GM19452 (cell line): ENCODE data around the gene VAT1.
"Not testable (repeated sequence)": the region's sequence is repeated elsewhere in the genome, so short reads cannot be mapped to it uniquely, and the experiment has no call there.

Experiments used
- ATAC-seq: cut with Tn5 transposase; IDR thresholded peaks from one replicate; pipeline ENCODE4 v1.9.1; 2021; ENCODE audit not compliant: unreplicated experiment

VAT1 gene

DNA sequence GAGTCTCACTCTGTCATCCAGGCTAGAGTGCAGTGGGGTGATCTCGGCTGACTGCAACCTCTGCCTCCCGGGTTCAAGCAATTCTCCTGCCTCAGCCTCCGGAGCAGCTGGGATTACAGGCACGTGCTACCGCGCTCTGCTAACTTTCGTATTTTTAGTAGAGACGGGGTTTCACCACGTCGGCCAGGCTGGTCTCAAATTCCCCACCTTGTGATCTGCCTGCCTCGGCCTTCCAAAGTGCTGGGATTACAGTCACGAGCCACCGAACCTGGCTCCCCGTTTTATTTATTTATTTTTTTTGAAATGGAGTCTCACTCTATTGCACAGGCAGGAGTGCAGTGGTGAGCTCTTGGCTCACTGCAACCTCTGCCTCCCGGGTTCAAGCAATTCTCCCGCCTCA, 46.5 kb downstream of the VAT1 start:
- ATAC-seq = not testable (repeated sequence)

DNA sequence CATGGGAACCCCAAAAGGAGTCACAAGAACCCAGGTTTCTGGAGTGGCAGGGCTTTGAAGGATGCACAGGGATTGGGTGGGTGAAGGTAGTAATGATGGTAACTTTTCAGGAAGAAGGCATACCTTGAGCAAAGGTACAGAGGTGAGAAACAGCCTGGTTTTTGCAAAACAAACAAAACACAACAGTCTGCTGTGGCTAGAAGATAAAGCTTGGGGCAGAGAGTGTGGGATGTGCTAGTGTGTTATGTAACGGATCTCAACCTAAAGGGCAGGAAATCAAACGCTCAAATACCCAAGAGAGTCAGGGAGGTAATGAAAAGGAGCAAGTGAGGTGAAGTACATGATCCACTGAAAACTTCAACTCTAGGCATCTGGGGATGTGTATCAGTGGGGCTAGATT, 46.9 kb downstream of the VAT1 start:
- no peak for ATAC-seq

DNA sequence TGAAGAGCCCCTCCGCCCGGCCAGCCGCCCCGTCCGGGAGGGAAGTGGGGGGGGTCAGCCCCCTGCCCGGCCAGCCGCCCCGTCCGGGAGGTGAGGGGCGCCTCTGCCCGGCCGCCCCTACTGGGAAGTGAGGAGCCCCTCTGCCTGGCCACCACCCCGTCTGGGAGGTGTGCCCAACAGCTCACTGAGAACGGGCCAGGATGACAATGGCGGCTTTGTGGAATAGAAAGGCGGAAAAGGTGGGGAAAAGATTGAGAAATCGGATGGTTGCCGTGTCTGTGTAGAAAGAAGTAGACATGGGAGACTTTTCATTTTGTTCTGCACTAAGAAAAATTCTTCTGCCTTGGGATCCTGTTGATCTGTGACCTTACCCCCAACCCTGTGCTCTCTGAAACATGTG, 48.9 kb downstream of the VAT1 start:
- not testable (repeated sequence) for ATAC-seq

DNA sequence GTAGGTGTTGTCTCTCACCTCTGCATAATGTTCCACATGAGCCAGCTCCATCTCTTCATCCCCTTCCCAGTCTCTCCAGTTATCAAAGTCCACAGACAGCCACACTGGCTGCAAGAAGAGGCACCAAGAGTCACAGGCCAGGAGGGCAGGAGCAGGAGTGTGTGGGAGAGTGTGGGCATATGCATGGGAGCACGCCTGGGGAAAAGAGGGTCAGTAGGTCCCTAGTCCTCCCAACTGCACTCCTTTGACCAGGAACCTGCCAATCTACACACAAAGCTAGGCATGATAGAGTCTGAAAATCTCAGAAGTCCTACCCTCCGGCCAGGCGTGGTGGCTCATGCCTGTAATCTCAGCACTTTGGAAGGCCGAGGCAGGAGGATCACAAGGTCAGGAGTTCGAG, 50.6 kb downstream of the VAT1 start:
- no peak for ATAC-seq

DNA sequence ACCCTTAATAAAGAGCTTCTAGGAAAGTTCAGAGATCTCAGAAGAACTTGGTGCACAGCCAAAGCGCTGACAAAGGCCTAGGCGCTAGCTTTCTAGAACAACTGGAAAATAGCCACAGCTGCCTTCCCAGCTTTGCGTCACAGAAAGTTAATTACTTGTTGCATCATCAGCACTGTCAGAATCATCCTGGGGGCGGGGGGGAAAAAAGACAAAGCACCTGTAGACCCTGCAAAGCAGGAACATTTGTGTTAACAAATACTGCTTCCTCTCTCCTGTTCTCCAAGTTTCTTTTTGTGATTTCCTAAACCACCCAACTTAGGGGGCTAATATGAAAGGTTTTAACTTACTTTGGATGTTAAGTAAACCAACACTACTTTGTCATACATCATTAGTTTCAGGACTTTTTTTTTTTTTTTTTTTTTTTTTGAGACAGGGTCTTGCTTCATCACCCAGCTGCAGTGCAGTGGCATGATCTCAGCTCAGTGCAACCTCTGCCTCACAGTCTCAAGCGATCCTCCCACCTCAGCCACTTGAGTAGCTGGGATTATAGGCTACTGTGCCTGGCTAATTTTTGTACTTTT, 53.1 kb downstream of the VAT1 start:
- no peak for ATAC-seq

DNA sequence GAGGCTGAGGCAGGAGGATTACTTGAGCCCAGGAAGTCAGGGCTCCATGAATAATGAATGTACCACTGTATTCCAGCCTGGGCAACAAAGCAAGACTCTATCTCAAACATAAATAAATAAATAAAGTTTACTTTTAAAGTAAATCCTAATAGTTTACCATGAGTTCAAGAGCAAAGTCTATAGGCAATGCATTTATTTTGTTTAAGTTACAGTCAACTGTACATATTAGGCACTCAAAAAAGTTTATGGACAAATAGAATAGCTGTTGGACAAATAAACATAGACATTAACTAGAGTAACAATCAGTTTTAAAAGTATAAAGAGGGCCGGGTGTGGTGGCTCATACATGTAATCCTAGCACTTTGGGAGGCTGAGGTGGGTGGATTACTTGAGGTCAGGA, 54.3 kb downstream of the VAT1 start:
- ATAC-seq = no peak
